Fibroblast of skin of scalp (primary cell): ENCODE results near the gene DHX15. TPM values are rescaled to one million over a fixed set of nuclear protein-coding genes. Genes with fewer than 3 reads are reported as not detected.

Source experiments
- DNase-seq: peaks from one replicate; pipeline ENCODE4 v3.0.0-alpha.2; 2013
- polyA plus RNA-seq, 2 experiments: library from polyadenylated mRNA; unstranded; fragments of 120-200 nt; gene quantifications; one replicate each; pipeline ENCODE4 v1.2.1, GENCODE V29; 2013; ENCODE audit not compliant: insufficient read length in 2 of 2

DHX15 gene
- 99.9 TPM for polyA plus RNA-seq (2013, experiment 1 of 2; ENCODE audit: insufficient read length)
- polyA plus RNA-seq (2013, experiment 2 of 2; ENCODE audit: insufficient read length) = 105 TPM

DNA sequence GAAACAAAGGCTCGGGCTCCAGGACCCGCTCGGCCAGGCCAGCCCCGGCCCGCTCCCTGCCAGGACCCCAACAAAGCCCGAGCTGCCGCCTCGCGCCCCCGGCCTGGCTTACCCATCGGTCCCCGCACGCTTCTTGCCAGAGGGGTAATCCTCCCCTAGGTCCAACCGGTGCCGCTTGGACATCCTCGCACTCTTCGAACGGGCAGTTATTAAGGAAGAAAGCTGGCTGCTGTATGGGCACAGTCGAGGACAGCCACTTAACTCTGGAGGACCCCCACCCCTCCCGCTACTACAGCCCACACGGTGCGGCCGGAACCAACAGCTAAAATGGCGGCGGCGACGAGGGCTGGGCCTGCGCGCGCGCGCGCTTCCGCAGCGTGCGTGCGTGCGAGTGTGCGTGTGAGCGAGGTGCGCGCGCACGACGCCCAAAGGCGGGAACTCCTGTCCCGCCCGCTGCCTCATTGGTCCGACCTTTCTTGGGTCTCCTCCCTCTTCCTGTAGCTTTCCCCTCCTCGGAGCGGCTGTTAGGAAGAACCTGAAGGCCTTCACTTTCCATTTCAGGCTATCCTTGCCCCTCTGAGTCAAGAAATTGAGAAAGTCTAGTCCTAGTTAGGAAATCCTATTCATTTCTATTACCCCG, at the start of gene DHX15:
TSS of gene DHX15 (minus strand) at position 344 of the 640 bp plus-strand sequence. CDS start at position 183, 161 bp downstream.
- peak; percentile 98 for DNase-seq

DNA sequence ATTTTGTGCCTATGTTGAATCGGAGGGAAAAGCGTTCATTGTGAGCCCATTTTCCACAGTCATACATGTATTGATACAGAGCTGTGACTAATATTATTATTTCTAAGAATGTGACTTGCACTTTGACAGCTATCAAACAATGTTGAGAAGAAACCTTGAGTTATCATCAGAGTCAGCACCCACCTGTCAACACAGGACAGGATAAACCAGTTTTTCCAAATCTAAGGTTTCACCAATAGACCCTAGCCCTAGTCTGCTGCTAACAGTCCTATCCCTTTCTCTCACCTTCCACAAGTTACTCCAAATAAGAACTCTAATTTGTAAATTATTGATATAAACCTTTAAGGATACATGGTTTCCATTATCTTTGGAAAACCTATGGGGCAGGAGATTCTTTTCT, 47.7 kb upstream of the DHX15 start:
- DNase-seq = no peak

DNA sequence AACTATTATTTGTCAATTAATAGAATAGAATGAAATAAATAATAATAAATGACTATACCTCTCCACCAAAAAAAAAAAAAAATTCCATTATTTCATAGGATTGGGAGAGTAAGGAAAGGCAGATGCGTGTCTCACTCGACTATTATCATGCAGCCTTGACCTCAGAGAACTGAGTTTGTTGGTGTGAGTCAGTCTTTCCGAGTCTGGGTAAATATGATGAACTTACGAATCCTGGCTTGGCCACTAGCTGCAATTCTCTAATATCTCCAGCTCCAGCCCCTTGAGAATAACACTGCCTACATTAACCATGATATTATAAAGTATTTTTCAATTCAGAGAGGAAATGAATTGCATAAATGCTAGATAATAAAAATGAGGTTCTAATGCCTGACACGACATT, 46.6 kb upstream of the DHX15 start:
- peak; percentile 46 for DNase-seq

DNA sequence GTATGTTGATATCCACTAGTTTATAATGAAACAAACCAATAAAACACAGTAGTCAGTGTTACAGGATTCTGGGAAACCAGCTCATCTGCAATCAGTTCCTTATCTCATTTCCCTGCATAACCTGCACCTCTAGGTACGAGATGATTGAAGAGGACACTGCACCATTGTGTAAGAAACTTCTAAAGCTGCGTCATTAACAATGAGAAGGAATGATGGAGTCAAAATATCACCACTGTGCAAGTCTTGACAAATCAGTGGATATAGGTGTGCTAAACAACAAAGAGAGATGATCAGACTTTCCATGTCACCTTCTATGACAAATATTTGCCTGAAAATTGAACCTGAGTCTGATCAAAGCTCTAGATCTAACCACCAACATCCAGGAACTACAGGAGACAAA, 40.7 kb upstream of the DHX15 start:
- DNase-seq = no peak

DNA sequence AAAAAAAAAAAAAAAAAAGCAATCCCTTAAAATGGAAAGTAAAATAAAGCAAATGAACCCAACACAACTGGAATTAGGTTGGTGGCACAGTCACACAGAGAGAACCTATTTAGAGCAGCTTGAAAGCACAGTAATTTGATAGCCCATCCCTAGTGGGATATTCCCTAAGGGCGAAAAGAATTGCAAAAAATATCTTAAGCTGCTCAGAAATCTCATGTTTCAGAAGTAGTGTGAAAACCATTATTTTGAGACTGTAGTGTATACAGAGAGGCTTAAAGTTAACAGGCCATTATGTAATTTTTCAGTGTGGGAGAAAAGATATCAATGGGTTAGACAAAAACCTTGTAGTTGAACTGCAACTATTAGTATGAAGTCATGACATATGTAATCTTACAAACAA, 40.0 kb upstream of the DHX15 start:
- DNase-seq = peak; percentile 44

DNA sequence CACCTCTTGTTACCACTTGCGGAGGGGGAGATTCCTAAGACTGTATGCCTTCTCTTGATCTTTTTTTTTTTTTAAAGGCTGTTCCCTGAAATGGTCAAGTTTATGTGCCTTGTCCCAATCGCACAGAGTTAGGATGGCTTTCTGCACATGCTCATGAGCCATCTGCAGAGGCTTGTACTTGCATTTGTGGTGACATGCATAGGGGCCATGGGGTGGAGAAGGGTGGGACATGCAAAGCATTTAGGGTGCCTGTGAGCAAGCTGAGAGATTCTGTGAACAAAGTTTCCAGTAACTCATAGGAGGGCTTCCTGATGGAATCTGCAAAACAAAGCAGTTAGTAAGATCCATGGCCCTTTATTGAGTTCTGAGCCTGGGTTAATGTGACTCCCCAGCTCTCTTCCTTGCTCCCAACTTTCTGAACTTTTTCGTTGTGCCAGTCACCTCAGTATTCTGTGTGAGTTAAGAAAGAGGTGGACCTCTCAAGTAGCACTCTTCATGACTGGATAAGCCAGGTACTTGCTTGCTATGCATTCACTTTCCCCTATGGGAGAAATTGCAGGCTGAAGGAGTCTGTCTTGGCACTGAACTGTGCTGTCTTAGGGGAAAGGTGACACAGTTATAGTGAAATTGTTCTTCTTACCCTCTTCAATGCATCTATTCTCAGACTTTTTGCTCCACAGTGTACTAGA, 37.9 kb upstream of the DHX15 start:
- DNase-seq = no peak

DNA sequence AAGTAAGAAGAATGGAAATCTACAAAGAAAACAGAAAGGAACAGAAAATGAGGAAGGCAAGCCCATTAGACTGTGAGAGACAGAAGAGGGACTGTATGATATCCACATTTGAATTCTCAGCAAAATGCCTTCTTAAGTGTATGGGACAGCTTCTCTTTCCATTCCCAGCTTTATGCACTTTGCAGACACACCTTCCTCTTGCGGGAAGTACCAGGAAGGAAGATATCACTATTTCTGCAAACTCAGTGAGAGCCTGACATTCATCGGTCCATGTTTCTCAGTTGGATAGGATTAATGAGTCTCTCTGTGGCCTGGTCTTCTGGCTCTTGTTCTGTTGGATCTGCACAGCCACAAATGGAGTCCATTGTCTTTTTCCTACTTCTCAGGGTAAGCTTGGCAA, 31.6 kb upstream of the DHX15 start:
- DNase-seq = no peak

DNA sequence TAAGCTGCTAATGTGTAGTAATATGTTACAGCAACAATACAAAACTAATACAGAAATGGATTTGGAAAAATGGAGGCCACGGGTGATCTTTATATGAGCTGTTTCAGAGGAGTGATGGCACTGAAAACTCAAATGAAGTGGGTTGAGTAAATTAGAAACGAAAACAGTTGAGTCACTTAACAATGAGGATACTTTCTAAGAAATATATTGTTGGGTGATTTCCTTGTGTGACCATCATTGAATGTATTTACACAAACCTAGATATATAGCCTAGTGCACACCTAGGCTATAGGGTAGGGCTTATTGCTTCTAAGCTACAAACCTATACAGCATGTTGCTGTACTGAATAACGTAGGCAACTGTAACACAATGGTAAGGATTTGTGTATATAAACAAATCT, 30.5 kb upstream of the DHX15 start:
- no peak for DNase-seq

DNA sequence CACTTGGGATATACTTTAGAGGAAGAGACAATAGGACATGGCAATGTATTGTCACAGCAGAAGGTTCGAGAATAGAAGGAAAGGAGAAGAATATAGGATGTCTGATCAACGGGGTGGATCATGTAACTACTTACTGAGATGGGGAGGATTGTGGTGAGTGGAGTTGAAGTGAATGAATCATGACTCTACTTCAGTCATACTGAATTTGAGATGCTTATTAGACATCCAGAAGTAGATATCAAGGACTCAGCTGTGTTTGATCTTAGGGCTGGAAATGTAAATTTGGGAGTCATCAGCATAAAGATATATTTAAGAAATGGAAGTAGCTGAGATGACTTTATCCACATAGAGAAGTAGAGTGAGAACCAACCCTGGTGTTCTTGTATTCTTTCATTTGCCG, 29.1 kb upstream of the DHX15 start:
- no peak for DNase-seq

DNA sequence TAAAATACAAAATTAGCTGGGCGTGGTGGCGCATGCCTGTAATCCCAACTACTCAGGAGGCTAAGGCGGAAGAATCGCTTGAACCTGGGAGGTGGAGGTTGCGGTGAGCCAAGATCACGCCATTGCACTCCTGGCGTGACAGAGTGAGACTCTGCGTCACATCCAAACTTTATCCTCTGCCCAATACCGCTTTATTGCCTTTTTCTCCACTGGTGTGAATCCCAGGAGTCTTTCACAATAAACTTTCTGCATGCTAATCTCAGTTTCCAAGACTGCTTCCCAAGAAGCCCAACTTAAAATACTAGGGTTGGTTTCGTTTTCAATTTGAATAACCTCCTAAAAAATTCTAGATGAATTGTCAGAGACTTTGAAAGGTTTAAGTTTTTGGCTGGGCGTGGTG, 27.2 kb upstream of the DHX15 start:
- DNase-seq = no peak

DNA sequence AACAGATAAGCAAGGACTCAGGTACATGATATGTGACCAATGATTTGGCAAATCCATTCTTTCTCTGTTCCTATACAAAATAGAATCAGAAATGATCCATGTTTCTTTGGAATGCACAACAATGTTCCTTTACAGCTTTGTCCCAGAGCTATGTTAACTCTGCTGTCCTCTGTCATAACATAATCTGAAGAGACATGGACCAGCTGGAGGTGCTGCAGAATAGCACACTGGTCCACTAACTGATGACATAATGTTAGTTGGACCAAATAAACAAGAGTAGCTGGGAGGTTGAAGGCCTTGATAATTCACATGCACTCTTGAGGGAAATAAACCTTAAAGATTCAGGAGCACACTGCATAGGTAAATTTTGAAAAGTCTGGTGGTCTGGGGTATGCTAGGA, 23.0 kb upstream of the DHX15 start:
- no peak for DNase-seq

DNA sequence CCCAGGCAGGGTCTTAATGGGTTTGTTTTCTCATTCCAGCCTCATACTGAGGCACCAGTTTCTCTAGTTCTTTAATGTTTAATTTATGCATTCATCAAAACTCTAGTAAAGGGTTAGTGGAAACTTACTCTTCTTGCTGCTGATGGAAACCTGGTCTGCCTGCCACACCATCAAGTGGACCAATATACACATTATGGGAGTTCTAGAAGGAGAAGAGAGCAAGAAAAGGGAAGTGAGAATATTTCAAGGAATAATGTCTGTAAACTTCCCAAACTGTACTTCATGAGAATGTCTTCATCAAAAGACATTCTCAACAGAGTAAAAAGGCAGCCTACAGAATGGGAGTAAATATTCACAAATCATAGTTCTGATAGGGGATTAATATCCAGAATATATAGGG, 20.9 kb upstream of the DHX15 start:
- no peak for DNase-seq

DNA sequence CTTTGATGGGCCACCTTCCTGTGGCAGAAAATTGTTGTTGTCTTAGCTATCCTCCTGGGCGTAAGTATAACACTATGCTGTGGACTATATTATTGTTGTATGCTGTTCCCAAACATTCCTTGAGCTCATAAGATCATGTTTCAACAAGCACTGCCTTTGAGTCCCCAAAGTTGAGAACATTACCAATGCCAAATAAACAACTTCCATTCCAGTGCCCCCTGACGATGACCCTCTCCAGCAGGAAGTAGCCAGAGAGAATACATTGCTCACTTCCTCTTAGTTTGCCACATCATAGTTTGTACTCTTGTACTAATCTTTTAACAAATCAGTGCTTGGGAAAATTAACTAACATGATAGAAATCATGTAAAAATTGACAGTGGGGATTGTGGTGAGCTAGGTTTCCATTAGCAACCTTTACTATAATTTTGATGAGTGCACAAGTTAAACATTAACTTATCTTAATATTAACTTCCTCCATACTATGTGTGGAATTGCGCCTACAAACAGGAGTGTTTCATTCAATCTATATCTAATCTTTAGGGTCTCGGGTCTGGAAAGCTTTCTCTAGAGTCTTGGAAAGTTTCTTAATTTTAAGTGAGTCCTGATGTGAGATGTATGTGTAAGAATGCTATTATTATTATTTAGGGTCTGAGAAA, 20.3 kb upstream of the DHX15 start:
- DNase-seq = no peak

DNA sequence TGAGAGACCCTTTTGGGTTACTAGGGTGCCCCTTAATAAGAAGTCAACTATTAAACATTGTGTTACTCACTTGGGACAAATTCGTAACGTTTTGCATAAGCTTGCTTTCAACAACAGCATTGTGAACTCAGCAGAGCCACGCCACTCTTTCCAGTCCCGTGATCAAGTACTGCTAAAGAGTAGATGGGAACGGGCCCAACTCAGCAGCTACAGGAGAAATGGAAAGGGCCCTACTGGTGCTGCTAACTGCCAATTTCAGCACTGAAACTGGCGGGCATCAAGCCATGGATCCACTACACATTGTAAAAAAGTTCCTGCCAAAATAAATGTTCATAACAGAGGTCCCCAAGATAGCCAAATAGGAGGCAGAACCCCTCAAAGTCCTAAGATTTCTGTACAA, 19.0 kb upstream of the DHX15 start:
- DNase-seq = no peak

DNA sequence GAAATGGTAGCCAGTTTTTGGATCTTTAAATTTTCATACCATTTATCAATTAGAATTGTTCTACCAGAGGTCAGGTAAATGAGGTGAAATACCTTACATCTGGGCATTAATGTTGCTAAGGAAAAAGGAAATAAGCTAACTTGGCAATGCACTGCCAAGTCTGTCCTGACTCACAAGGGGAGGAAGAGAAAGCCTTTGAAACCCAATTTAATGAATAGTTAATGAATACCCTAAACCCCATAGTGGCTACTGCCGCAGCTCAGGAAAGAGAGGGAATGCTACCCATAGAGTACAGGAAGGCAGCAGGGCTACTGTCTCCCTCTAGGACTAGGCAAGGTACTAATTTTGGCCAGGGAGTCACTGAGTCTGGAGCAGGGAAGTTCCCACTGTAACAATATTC, 16.8 kb upstream of the DHX15 start:
- DNase-seq = no peak

DNA sequence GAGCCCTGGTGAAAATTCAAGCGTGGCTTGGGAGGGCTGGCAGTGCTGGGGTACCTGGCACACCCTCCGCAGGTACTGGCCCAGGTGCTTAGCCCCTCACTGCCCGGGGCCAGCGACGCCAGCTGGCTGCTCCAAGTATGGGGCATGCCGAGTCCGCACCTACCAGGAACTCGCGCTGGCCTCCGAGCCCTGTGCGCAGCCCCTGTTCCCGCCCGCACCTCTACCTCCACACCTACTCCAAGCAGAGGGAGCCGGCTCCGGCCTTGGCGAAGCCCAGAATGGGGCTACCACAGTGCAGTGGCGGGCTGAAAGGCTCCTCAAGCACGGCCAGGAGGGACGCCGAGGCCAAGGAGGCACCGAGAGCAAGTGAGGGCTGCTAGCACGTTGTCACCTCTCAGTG, 14.9 kb upstream of the DHX15 start:
- DNase-seq = no peak

DNA sequence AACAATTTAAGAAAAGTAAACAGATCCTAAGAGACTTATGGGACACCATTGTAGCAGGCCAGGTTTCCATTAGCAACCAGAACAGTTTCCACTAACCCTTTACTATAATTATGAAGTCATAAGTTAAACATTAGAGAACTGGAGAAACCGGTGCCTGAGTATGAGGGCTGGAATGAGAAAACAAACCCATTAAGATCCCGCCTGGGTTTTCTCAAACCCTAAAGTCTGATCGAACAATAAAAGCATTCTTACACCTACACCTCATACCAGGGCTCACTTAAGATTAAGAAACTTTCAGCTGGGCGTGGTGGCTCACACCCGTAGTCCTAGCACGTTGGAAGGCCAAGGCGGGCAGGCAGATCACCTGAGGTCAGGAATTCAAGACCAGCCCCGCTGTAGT, 13.7 kb upstream of the DHX15 start:
- DNase-seq = no peak

DNA sequence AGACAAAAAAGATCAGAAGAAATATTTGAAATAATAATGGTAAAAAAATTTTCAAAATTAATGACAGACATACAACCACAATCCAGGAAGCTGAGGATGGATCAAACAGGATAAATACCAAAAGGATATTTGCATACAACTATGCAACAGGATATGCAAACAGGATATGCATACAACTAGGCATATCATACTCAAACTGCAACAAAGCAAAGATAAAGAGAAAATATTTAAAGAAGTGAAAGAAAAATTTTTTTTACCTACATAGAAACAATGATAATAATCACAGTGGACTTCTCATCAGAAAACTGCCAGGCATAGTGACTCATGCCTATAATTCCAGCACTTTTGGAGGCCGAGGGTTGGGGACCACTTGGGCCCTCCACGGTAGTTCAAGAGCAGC, 11.3 kb upstream of the DHX15 start:
- DNase-seq = no peak

DNA sequence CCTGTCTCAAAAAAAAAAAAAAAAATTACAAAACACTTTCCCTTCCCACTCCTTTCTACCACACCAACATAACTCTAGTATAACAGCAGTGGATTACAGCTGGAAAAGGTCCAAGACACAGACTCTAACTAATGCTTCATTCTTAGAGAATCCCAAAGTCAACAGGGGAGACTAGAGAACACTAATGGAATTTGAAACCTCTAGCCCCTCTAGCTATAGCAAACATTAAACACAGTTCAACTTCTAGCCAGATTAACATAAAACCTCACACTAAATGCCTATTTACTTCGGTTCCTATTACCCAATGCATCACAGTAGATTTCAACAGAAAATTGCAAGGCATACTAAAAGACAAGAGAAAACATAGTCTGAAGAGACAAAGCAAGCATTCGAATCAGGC, 10.5 kb upstream of the DHX15 start:
- peak; percentile 91 for DNase-seq

DNA sequence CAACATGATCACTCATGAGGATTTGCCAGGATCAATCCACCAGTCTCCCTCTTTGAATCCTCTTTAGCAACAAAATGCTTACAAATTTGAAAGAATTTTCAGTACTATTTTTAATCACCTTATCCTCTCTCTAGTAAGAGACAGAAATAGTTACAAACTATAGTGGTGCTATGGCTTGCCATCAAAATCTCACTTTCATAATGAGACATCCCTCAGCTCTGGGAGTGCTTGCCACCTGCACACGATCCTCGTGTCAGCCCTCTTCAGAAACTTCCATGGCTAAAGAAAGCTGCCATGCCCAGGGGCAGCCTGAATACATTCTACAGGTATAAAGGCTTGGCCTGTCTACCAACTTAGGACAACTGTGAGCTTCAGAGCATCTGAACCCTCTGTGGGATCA, 5.1 kb upstream of the DHX15 start:
- DNase-seq = no peak

DNA sequence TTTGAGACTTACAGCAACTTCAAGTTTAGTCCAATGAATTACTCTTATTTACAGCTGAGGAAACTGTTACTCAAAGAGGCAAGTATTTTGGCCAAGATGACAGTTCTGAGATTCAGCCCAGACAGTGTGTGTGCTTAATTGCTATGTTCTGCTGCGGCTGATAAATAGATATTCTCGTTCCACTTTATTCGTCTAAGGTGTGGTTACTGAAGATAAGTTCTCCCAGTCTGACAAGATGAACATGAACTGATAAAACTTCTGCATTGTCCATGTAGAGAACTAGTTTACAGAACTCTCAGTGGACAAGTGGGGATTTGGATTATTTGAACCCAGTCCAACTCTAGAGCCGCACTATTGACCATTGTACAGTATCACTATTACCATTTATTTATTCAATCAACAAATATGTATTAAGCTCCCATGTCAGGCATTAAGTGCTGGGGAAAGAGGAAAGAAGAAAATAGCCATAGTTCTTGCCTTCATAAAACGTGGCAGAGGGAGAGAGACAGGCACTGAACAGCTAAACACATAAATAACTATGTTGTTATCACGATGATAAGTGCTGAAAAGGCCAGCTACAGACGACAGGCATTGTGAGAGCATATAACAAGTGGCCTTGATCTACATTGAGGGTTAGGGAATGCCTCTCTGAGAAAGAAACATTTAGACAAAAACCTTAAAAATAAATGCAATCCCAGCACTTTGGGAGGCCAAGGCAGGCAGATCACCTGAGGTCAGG, 4.0 kb upstream of the DHX15 start:
- no peak for DNase-seq

DNA sequence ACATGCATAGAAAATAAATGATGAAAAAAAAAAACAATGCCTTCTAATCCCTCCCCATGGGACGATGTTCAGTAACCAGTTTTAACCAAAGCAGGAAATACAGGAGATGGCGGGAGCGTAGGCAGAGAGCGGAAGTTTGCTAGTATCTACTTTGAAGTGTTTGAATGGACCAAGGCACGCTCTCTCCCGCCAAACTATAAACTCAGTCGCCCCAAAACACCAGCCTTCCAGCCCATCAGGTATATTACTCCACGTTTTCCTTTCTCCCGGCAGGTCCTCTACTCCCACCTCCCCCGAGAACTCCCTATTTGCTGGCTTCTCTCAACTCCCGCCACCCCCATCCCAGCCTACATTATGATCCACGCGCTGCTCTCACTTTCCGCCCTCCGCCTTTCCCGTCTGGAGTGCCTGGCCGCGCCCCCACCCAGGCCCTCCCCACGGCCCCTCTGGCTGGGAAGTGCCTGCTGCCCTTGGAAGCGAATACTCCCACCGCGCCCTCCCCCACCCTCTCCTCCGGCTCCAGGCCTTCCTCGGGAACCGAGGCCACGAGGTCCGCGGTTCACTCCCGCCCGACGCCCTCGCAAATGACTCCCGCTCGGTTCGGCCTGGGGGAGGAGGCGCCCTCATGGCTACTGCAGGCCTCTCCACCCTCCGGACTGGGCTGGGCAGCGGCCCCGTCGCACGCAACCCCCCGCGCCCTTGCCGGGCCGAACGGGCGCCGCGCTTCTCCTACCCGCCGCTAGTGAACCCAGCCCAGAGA, 723 bp downstream of the DHX15 start:
- peak; percentile 45 for DNase-seq
